Measurements from ENCODE around the gene EEF1E1.

EEF1E1 gene

DNA sequence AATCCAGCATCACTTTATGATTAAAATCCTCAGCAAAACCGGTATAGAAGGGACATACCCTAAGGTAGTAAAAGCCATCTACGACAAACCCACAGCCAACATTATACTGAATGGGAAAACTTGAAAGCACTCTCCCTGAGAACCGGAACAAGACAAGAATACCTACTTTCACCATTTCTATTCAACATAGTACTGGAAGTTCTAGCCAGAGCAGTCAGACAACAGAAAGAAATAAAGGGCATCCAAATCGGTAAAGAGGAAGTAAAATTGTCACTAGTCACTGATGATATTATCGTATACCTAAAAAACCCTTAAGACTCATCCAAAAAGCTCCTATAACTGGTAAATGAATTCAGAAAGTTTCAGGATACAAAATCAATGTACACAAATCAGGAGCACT is 71.4 kb downstream of the EEF1E1 start:
- H3K9ac ChIP-seq (ENCODE audit: low read depth, low read length, poor library complexity): no peak overlapping the region
- no peak overlapping the region for H2BK15ac ChIP-seq (ENCODE audit: low read length)
- H3K23ac ChIP-seq (ENCODE audit: low read depth, low read length, poor library complexity): no peak overlapping the region
- H3K9me3 ChIP-seq (replicated peaks in 1 of 2; ENCODE audit: control insufficient read depth in 2 of 2, insufficient read depth in 1 of 2, low read depth in 1 of 2, low read length in 2 of 2): peaks cover 0 to 6% of the 10 kb centered on the region in 2 donors
- no peak overlapping the region for H2BK12ac ChIP-seq (ENCODE audit: low read length)
- peaks cover 2 to 7% of the 10 kb centered on the region in 2 donors for H3K4me1 ChIP-seq (ENCODE audit: control insufficient read depth in 2 of 2, insufficient read depth in 1 of 2, low read depth in 1 of 2, low read length in 2 of 2)
- H3K14ac ChIP-seq (ENCODE audit: low read length): no peak overlapping the region
- no peaks in the 10 kb centered on the region for H3K27me3 ChIP-seq (ENCODE audit: control insufficient read depth in 3 of 3, insufficient read depth in 3 of 3, low read depth in 1 of 3, low read length in 3 of 3)
- no peak overlapping the region for H2BK120ac ChIP-seq (ENCODE audit: low read depth, low read length)
- no peak overlapping the region for H2AK5ac ChIP-seq (ENCODE audit: low read depth, low read length)
- no peak overlapping the region for H3K4ac ChIP-seq (ENCODE audit: low read length)
- H4K91ac ChIP-seq (ENCODE audit: low read depth, low read length, poor library complexity): no peak overlapping the region
- H3K27ac ChIP-seq (replicated peaks; ENCODE audit: low read length): no peak overlapping the region
- no peak overlapping the region for H3K18ac ChIP-seq (ENCODE audit: low read length)
- no CpG with 5 or more reads among the region's 5 CpGs for whole genome bisulfite sequencing, 2 donors (ENCODE audit: extremely low coverage in 2 of 2, insufficient read length in 2 of 2, insufficient replicate concordance in 1 of 2)
- no peak overlapping the region for H2AFZ ChIP-seq (ENCODE audit: low read length)
- H2BK5ac ChIP-seq (ENCODE audit: low read length): no peak overlapping the region
- no peak for DNase-seq (ENCODE audit: low spot score)
- H4K8ac ChIP-seq (ENCODE audit: low read depth, low read length): no peak overlapping the region
- H3K4me2 ChIP-seq (ENCODE audit: insufficient read depth, low read length, poor library complexity, severe bottlenecking): no peak overlapping the region
- H3K4me3 ChIP-seq (ENCODE audit: low read length in 2 of 2): no peak overlapping the region
- peaks cover 0 to 10% of the 10 kb centered on the region in 2 donors for H3K36me3 ChIP-seq (replicated peaks in 1 of 2; ENCODE audit: control insufficient read depth in 2 of 2, insufficient read depth in 2 of 2, low read length in 2 of 2)
- peaks cover 2% of the 10 kb centered on the region for H3K79me1 ChIP-seq (ENCODE audit: low read depth, low read length)

Data from neuronal stem cell (in vitro differentiated cells).